Endothelial cell (in vitro differentiated cells): ENCODE measurements around the gene XCR1. TPM values are rescaled to one million over a fixed set of nuclear protein-coding genes. Genes with fewer than 3 reads are reported as not detected.

Experiments used
- DNase-seq: peaks from one replicate; pipeline ENCODE4 v3.0.0; 2021; ENCODE audit warnings: low spot score
- H3K27ac Mint-ChIP-seq: one replicate; pipeline ENCODE4 v1.8.0; 2021; ENCODE audit warnings: mixed read lengths, inconsistent platforms; ENCODE audit not compliant: unreplicated experiment
- H3K27me3 Mint-ChIP-seq: one replicate; pipeline ENCODE4 v1.8.0; 2021; ENCODE audit warnings: mild to moderate bottlenecking, moderate library complexity, mixed read lengths, inconsistent platforms; ENCODE audit not compliant: unreplicated experiment
- H3K36me3 Mint-ChIP-seq: one replicate; pipeline ENCODE4 v1.8.0; 2021; ENCODE audit warnings: mild to moderate bottlenecking, low read depth, mixed read lengths, inconsistent platforms; ENCODE audit not compliant: unreplicated experiment
- H3K4me1 Mint-ChIP-seq: one replicate; pipeline ENCODE4 v1.8.0; 2021; ENCODE audit warnings: mild to moderate bottlenecking, mixed read lengths, inconsistent platforms; ENCODE audit not compliant: unreplicated experiment
- H3K4me3 Mint-ChIP-seq: one replicate; pipeline ENCODE4 v1.8.0; 2021; ENCODE audit warnings: mild to moderate bottlenecking, mixed read lengths, inconsistent platforms; ENCODE audit not compliant: unreplicated experiment
- H3K9me3 Mint-ChIP-seq: one replicate; pipeline ENCODE4 v1.8.0; 2021; ENCODE audit warnings: mixed read lengths, inconsistent platforms; ENCODE audit not compliant: unreplicated experiment
- long read RNA-seq: library from polyadenylated mRNA; unstranded; transcript quantifications from one replicate; pipeline ENCODE4 v2.0.0, GENCODE V29; 2020; ENCODE audit not compliant: unreplicated experiment
- total RNA-seq: library from RNA; stranded (reverse); fragmentation: NEBNext Ultra II Directional; extraction: Animal tissue kit (Norgen Biotek cat#: 25700); gene quantifications from one replicate; pipeline ENCODE4 v1.2.1, GENCODE V29; 2021; ENCODE audit not compliant: unreplicated experiment
- TF ChIP-seq, protein P1 (sequence below): fragments of 200-600 bp; sonication (generic); IDR thresholded peaks from one replicate; pipeline ENCODE4 v1.5.0; 2021; ENCODE audit warnings: antibody characterized with exemption; ENCODE audit not compliant: unreplicated experiment

The XCR1 gene
- not detected for total RNA-seq
- long read RNA-seq, result 0 reads

DNA sequence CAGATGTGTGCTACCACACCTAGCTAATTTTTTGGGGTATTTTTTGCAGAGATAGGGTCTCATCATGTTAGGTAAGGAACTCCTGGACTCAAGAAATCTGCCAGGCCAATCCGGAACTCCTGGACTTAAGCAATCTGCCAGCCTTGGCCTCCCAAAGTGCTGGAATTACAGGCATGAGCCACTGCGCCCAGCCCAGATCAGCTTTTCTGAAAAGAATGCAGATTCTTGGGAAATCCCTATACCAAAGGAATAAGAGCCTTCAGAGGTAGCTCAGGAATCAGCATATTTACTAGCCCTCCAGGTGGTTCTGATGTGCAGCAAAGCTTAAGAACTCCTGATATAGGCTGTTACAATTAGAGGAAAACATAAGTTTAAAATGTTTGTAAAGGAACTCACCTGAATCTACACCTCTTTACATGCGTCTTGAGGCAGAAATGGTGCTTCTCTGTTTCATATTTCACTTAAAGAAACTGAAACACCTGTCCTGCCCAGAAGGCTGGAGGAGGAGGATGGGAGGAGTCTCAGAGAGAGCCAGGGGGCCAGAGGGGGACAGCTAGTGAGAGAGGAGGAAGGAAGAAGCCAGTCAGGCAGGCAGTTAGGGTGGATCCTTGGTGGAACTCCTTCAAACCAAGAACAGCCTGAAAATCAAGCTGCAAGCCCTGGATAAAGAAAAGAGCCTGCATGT, at the start of gene XCR1:
TSS of gene XCR1 (minus strand) at position 463 of the 685 bp plus-strand sequence. CDS start 5,536 bp downstream, outside the sequence.
- H3K27me3 Mint-ChIP-seq, result peaks cover 7% of the 10 kb centered on the region
- H3K27ac Mint-ChIP-seq, result no peak within 1 kb of the TSS
- no peak for DNase-seq
- no peaks in the 10 kb centered on the region for H3K4me1 Mint-ChIP-seq
- no peak within 1 kb of the TSS for H3K4me3 Mint-ChIP-seq
- peaks cover 10% of the 10 kb centered on the region for H3K9me3 Mint-ChIP-seq
- TF ChIP-seq, protein P1, sequence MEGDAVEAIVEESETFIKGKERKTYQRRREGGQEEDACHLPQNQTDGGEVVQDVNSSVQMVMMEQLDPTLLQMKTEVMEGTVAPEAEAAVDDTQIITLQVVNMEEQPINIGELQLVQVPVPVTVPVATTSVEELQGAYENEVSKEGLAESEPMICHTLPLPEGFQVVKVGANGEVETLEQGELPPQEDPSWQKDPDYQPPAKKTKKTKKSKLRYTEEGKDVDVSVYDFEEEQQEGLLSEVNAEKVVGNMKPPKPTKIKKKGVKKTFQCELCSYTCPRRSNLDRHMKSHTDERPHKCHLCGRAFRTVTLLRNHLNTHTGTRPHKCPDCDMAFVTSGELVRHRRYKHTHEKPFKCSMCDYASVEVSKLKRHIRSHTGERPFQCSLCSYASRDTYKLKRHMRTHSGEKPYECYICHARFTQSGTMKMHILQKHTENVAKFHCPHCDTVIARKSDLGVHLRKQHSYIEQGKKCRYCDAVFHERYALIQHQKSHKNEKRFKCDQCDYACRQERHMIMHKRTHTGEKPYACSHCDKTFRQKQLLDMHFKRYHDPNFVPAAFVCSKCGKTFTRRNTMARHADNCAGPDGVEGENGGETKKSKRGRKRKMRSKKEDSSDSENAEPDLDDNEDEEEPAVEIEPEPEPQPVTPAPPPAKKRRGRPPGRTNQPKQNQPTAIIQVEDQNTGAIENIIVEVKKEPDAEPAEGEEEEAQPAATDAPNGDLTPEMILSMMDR, result no peak
- H3K36me3 Mint-ChIP-seq, result peaks cover 4% of the 10 kb centered on the region

DNA sequence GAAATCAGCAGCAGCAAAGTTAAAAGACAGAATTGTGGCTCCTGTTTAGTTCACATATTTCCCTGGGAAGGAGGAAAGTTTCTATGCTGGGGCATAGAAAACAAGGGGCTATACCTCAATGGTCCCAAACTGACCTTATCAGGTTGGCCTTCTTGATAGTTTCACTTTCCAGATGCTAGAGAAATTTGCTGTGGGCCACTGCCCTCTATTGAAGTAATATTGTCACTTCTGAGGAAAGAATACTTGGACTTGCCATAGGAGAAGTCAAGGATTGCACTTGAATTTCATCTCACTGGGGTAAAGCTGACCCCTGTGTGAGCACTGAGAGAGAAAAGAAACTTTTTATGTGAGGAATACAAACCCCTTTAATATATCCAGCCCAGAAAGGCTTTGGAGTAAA, 49.3 kb upstream of the XCR1 start:
- TF ChIP-seq, protein P1, result no peak
- no peak overlapping the region for H3K27ac Mint-ChIP-seq
- H3K9me3 Mint-ChIP-seq, result no peaks in the 10 kb centered on the region
- no peaks in the 10 kb centered on the region for H3K27me3 Mint-ChIP-seq
- peaks cover 1% of the 10 kb centered on the region for H3K4me1 Mint-ChIP-seq
- DNase-seq, result no peak
- no peaks in the 10 kb centered on the region for H3K36me3 Mint-ChIP-seq
- no peak overlapping the region for H3K4me3 Mint-ChIP-seq

DNA sequence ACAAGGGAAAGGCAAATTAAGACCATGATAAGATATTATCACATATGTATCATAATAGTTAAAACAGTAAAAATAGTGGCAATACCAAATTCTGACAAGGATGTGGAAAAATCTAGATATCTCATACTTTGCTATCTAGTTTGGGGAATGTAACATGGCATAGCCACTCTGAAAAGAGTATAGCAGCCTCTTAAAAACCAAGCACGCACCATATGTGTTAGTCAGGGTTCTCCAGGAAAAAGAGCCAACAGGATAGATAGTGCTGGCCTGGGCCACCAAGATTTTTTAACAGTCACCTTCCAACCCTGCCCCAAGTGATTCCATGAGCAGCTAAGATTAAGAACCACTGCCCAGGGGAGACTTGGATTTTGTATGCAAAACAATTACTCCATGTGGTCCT, 48.5 kb upstream of the XCR1 start:
- TF ChIP-seq, protein P1, result no peak
- Mint-ChIP-seq H3K9me3 (no peaks in the 10 kb centered on the region), H3K36me3 (no peaks in the 10 kb centered on the region), H3K4me1 (peaks cover 8% of the 10 kb centered on the region), H3K4me3 (no peak overlapping the region), H3K27ac (no peak overlapping the region), H3K27me3 (no peaks in the 10 kb centered on the region)
- DNase-seq, result no peak

GRCh38 chr3:46071222-46071858, 44.1 kb upstream of the XCR1 start:
- H3K4me1 Mint-ChIP-seq, result peaks cover 43% of the 10 kb centered on the region
- H3K4me3 Mint-ChIP-seq, result no peak overlapping the region
- no peaks in the 10 kb centered on the region for H3K36me3 Mint-ChIP-seq
- no peak overlapping the region for H3K27ac Mint-ChIP-seq
- TF ChIP-seq, protein P1, result no peak
- DNase-seq, result no peak
- H3K27me3 Mint-ChIP-seq, result peaks cover 1% of the 10 kb centered on the region
- no peaks in the 10 kb centered on the region for H3K9me3 Mint-ChIP-seq

DNA sequence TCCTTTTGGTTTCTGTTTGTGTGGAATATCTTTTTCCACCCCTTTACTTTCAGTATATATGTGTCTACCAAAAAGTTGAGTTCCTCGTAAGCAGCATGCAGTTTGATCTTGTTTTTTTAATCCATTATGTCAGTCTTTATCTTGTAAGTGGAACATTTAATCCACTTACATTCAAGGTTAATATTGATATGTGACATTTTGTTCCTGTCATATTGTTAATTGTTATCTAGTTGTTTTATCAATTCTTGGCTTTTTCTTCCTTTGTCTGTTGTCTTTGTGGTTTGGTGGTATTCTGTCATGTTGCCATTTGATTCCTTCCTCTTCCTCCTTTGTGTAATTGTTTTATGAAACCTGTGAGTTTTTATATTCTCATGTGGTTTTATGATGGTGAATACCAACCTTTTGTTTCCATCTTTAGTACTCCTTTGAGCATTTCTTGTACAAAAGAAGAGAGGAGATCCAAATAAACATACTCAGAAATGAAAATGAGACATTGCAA, 43.4 kb upstream of the XCR1 start:
- Mint-ChIP-seq H3K4me1 (peaks cover 45% of the 10 kb centered on the region), H3K27me3 (peaks cover 1% of the 10 kb centered on the region), H3K9me3 (no peaks in the 10 kb centered on the region), H3K36me3 (no peaks in the 10 kb centered on the region), H3K4me3 (no peak overlapping the region), H3K27ac (peak overlapping the region; percentile 7)
- DNase-seq, result no peak
- TF ChIP-seq, protein P1, result no peak
